GM21786 (cell line): ENCODE data around the gene COL4A2.
A peak's percentile ranks its signal among the peaks of the same experiment; 100 is the strongest.
"Not testable (repeated sequence)": the region's sequence is repeated elsewhere in the genome, so short reads cannot be mapped to it uniquely, and the experiment has no call there.

ENCODE experiments used
- ATAC-seq: cut with Tn5 transposase; IDR thresholded peaks from one replicate; pipeline ENCODE4 v1.9.1; 2021; ENCODE audit not compliant: unreplicated experiment

The COL4A2 gene

DNA sequence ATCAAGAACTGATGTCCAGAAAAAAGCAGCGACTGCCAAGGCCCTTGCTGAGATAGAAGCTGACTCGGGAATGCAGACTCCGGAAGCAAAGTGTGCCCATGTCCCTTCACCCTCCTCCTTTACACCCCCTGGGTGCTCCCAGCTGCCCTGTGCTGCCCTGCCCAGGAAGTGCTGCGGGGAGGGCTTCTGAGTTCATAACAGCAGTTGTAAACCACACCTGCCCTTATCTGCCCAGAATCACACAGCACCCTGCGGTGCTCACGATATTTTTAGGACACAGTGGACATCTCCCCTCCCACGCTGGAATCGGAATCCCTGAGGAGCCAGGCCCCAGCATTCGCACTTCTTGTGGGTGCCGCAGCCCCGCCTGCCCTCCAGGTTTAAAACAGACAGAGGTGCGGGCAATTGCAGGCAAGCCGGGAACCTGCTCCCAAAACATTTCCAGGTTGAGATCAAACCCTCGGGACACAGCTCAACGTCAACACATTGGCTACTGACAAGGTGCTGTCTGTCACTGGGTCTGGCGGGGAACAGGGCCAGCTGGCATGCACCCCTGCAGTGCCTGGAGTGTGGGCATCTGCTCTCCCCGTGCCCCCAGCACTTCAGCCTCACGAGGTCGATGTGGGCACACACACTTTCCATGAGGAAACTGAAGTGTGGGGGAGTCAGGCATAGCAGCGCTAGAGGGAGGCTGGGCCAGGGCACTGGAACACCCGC, 217.6 kb downstream of the COL4A2 start:
- ATAC-seq = no peak

DNA sequence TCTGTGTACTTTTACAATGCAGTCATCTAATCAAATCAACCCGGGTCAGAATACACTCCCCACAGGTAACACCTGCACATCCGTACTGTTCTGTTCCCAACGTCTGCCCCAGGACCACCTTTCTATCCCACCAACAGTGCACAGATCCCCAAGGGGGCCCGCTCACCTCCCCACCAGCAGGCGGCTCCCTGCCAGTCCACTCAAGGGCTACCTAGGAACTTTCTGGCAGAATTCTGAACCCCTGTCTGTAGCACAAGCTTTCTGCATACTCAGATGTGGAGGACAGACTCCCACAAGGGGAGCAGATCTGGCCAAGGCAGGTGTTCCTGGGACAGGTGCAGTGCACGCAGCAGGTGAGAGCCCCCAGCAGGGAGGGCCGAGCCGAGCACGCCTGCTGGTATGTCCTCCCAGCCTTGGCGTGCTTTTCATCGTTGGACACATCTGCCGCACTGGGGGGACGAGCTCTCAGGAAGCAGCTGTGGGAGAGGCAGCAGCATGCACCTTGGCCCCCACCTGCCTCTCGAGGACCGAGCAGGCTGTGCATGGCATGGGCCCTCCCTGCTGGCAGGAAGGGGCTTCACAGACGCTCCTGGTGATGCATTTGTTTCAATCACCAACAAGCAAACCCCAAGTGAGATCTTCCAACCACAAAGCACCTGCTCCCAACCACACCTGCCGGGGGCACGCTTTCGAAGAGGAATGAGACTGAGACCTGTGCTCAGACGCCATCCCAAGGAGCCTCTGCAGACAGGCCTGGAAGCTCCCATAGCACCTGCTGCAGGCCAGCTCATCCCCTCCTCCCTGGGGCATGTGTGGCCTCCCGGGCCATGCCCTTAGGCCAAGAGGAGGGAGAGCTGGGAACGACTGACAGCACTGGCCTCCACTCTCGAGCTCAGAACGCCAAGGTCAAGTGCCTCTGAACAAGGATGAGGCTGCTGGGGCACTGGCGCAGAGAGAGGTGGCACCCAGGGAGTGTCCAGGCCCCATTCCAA, 218.5 kb downstream of the COL4A2 start:
- peak; percentile 82 for ATAC-seq

DNA sequence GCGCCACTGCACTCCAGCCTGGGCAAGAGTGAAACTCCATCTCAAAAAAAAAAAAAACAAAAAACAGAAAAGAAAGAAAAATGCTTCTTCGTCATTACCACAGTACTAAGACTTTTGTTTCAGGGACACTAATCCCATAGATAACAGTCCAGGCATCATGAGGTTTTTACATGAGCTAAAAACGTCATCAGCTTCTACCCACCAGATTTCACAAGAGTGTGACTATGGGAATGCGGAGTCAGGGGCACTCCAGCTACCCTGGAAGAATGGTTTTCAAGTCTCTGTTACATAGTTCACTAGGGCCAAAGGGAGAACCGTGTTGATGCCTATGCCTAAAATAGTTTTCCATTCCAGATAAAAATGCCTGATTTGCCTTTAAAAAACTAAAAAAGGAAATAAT, 221.3 kb downstream of the COL4A2 start:
- ATAC-seq = no peak

DNA sequence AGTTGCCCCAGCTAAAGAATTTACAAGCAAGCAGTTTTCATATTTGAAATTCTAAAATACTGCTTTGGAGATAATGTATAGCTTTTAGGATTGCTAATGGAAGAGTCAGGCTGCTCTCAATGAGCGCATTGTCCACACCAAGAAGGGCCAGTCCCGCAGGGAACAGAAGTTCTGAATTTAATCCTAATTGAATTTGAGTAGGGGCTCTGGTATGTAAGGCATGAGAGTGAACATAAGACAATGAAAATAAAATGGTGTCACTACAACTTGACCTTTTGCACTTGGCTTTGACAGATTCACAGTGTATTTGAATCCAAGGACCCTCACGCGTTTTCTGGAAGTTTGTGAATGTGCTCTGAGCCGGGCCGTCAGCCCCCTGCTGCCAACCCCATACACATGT, 221.8 kb downstream of the COL4A2 start:
- ATAC-seq = no peak

DNA sequence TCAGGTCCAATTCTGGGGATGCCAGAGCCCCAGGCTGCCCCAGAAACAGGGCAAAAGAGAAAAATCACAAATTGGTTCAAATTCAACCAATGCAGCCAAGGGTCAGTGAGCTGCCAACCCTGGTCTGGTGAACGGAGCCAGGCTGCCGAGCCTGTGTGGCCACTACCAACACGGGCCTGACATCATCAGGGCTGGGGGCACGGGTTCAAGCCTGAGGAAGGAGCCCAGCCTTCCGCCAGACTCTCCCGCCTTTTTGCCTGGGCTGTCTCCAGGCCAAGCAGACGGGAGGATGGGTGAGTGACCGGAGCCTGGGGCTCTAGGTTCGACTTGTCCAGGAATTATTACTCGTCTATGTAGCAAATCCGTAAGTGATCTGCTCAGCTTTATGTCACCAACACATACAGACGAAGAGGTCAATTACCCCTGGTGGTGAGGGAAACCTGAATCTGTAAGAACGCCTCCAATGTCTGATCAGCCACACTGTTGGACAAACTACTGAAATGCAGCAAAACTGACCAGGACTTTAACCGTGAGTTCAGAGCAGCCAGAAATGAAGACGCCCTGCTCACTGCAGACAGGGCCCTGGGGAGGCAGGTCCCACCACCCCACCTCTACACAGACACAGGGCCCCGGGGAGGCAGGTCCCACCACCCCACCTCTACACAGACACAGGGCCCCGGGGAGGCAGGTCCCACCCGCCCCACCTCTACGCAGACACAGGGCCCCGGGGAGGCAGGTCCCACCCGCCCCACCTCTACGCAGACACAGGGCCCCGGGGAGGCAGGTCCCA, 222.6 kb downstream of the COL4A2 start:
- no peak for ATAC-seq

DNA sequence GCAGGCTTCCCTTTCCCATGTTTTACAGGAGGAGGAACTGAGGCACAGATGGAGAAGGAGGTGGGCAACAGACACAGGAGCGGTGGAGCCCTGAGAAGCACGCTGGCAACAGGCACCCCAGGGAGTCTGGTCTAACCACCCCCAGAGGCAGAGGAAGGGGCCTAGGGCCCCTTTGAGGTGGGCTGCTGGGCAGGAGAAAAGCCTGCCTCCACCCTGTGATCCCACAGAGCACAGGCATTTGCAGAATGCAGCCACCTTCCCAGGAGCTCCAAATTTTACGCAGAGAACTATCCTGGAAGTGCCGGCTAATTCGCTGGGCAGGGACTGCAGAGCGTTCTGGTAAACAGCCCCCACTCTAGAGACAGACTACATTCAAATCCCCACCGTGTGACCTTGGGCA, 224.0 kb downstream of the COL4A2 start:
- ATAC-seq = no peak

DNA sequence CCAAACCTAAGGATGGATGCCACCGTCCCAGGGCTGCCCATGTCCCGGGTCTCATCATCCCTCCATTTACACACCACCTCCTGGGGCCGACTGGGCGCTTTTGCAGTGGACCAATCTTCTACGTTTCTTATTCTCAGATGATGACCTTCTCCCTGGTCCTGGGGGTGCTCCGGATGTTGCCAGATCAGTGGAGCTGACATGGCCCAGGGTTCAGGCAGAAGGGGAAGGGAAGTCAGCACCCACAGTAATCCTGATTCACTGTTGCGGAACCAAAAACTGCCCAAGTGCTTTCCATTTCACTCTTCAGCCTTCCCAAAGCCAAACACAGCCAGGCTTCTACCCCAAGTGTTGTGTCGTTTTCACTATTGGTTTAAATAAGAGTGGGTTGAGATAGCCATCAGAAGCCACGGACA, 224.6 kb downstream of the COL4A2 start:
- no peak for ATAC-seq

DNA sequence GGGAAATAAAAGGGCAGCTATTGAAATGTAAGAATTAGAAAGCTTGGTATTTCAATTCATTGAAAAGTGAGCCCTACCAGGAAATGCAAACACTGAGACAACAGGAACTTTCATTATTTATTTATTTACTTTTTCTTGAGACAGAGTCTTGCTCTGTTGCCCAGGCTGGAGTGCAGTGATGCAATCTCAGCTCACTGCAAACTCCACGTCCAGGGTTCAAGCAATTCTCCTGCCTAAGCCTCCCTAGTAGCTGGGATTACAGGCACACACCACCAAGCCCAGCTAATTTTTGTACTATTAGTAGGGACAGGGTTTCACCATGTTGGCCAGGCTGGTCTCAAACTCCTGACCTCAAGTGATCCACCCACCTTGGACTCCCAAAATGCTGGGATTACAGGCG, 225.2 kb downstream of the COL4A2 start:
- ATAC-seq = not testable (repeated sequence)

DNA sequence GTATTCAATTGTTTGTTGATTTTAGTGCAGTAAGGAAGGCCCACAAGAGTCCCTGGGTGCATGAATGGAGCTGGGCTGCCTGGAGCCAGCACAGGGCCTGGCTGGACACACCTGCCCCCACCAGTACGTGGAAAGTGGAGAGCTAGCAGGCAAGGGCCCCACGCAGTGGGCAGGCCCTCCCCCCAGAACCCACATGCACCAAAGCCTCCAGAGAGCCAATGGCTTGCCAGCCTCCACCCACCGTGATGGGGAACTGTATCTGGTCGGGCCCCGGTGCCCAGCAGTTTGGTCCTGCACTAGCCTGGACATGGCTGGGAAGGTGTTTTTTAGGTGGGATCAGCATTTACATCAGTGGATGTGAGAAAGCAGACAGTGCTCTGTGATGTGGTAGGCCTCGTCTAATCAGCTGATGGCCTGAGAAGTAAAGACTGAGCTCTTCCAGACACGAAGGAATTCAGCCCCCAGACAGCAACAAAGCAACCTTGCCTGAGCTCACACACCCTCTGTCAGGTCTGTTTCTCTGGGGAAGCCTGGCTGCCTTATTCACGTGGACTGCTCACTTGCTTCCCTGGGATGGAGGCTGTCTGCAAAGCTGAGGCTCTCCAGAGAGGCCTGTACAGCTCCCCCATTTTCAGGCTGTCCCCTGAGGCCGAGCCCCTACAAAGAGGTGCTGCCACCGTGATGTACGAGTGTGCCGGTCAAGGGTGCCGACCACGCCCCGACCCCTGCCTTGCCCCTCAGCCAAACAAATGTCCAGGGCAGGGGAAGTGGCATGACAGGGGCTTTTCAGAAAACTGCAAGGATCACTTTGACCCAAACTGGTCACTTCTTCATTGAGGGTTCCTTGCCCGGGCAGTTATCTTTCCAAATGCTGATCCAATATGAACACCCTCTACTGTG, 226.9 kb downstream of the COL4A2 start:
- ATAC-seq = no peak

DNA sequence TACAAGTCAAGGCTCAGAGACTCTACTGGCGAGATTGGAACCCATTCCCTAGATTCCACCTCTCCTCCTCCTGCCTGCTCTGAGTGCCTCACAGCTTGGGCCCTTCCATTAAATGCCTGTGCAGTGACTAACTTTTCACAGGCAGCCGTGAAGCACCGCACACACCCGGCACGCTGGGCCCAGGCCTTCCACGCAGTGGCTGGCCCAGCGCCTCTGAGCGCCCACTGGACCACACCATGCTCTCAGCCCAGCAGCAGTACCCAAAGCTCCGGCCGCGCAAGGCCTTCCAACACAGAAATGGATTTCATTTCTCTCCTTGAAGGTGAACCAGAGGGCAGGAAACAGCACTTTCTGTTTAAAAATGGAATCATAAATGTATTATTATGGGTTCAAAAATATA, 228.4 kb downstream of the COL4A2 start:
- ATAC-seq = no peak

DNA sequence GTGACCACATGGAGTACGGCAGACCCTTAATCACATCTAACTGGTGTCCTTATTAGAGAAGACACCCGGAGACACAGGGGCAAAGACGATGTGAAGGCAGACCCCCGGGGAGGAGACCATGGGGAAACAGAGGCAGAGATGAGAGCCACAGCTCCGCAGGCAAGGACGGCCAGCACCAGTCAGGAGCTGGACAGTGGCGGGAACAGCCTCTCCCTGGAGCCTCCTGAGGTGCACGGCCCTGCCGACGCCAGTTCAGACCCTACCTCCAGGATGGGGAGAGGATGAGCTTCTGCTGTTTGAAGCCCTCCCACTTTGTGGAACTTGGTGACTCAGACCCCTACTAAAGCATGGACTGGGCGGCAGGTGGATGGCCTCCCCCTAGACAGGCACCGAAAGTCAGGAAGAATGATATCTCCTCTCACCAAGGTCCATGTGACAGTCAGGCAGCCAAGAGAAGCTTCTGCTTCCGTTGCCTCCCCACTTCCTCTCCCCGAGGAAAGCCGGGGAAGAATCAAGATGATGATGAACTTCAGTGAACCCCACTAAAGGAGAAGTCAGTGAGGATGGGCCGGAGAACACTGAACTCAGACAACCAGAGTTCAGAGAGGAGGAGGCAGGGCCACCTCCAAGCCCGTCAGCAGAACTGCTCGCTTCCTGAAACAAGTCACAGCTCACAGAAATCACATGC, 229.1 kb downstream of the COL4A2 start:
- ATAC-seq = no peak

DNA sequence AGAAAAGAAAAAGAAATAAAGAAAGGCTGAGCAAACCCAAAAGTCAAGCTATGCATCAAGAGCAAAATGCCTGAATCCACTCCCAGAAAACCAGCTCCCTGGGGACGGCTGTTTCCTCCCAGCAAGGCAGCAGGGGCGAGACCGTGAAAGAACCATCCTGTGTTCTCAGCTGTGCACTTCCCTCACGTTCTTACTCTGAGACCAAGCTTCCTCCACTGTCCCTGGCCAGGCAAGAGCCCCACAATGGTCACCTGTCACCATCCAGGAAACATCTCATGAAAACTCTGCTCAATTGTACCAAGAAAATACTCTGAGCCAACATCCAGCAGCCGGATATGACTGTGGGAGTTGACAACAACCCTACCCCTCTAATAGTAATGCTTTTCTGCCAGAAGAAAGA, 231.5 kb downstream of the COL4A2 start:
- ATAC-seq = peak; percentile 61

DNA sequence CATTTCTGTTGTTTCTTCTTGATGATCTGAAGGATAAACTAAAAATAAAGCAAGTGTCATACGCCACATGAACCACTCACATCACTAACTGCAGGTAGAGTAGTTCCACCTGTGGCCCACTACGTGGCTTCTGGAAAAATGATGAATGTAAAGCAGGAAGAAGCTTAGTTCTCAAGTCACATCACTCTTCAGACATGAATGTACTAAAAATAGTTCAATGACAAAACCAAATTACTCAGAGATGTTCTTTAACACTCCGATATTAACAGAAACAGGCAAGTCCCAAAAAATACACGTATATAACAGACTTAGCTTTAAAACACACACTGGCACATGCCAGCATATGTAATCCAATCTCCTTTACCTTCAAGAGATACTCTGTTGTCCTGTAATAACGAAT, 232.8 kb downstream of the COL4A2 start:
- no peak for ATAC-seq

DNA sequence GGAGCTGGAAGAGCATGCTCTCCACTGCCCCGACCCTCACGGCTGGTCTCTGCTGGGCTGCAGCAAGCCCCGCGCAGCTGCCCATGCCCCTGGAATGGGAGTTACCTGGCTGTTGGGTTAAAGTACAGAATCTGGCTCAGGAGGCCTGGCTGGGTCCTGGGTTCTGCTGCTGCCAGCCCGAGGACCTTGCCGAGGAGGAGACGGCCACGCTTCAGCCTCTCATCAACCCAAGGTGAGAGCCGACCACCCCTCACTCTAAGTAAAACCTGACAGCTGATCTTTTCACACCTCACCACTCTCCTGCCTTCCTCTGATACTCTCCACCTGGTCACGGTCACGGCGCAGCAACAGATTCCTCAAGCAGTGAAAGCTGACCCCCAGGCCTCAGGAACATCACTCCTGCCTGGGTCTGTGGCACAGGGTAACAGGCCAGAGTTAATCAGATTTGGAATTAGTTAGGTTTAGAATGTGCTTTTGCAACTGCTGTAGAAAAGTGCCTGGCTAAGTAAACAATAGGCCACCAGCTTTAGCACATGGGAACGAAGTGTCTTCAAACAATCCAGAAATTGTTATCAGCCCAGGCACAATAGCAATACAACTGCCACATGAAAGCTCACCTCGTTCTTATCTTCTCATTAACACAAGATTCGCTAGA, 233.9 kb downstream of the COL4A2 start:
- no peak for ATAC-seq

DNA sequence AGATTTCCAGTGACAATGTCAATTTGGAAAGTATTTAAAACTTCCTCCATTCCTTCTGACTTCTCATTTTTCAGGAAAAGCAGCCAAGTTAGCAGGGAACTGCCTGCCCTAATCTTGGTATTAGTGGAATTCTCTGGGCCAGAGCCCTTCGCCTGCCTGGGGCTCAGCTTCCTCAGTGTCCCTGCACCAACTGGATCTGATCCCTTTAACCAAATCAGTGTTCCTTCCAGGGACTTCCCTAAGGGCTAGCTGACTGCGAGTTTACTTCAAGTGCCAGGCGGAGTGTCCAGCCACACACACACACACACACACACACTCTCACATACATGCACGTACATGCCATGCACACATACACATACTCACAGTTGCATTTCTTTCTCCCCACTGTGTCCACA, 234.4 kb downstream of the COL4A2 start:
- no peak for ATAC-seq

DNA sequence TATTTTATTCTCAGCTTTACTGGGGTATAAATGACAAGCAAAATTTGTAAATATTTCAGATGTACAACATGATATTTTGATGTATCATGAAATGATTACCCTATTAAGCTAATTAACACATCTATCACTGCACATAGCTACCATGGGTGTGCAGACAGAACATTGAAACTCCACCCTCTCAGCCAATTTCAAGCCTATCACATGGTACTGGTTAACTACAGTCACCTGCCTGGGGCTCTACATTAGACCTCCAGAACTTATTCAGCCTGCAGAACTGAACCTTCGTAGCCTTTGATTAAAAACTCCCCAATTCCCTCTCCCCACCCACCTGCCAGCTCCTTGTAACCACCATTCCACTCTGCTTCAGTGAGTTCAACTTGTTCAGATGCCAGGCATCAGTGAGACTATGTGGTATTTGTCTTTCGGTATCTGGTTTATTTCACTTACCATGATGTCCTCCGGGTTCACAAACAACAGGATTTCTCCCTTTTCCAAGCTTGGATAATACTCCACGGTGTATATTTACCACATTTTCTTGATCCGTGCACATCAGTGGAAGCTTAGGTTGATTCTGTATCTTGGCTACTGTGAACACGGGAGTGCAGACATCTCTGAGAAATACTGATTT, 235.2 kb downstream of the COL4A2 start:
- no peak for ATAC-seq

DNA sequence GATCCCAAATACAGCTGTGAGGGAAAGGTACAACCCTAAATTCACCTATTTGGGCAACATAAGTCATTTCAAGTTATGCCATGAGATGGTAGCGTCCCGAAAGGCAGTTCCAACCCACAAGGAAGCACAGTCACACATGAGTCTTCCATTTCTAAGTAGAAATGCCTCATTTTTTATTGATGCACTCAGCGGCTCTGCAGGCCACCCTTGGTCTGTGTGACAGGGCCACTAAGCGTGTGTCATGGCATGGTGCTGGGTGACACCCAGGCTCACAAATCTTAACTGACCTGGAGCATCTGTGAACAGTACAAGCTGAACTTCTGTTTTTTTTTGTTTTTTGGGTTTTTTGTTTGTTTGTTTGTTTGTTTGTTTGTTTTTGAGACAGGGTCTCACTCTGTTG, 239.3 kb downstream of the COL4A2 start:
- no peak for ATAC-seq

DNA sequence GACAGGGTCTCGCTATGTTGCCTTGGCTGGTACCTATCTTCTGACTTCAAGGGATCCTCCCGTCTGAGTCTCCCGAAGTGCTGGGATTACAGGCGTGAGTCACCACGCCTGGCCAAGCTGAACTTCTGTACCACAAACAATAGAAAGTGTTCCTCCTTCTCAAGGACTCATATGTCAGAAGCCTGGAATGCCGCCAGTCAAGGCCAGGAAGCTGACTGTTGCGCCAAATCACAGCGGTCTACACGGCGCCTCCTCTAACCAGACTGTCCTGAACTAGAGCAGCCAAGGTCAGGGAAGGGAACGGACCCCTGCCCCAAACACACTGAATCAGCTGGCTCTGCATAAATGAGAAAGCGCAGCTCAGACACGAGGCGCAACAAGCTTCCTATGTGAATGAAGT, 239.8 kb downstream of the COL4A2 start:
- no peak for ATAC-seq
